Naive thymus-derived CD8-positive, alpha-beta T cell (primary cell): Measurements from ENCODE around the gene PCYT1B. TPM values are rescaled to one million over a fixed set of nuclear protein-coding genes. Genes with fewer than 3 reads are reported as not detected.

ENCODE experiments used
- ATAC-seq, 2 donors: fragments of 150-1000 bp; cut with Tn5 transposase in 1 of 2; sonication (Bioruptor Pico), chemical (Tn5 transposase) in 1 of 2; 1 replicate in 1 of 2; 2 replicates in 1 of 2; pipeline ENCODE4 v1.10.0; 2021; ENCODE audit warnings: mild to moderate bottlenecking in 2 of 2, moderate library complexity in 2 of 2
- POLR2A ChIA-PET: fragments of 350-600 bp; sonication (Branson Sonifier 250); formaldehyde crosslinking; loops from one replicate; lab custom pipeline; 2021; ENCODE audit warnings: antibody characterized with exemption; lab: Charles Lee
- DNase-seq, 10 donors: peaks; one replicate each; pipeline versions ENCODE4 v3.0.0 to v3.0.0-alpha.2; 2020 to 2022
- H3K27ac Mint-ChIP-seq, 10 donors: one replicate each; pipeline ENCODE4 v1.8.0; 2020 to 2022; ENCODE audit warnings: mild to moderate bottlenecking in 10 of 10, mixed read lengths in 10 of 10, moderate library complexity in 4 of 10, inconsistent platforms in 1 of 10
- H3K27me3 Mint-ChIP-seq, 5 donors: one replicate each; pipeline ENCODE4 v1.8.0; 2021 to 2022; ENCODE audit warnings: mixed read lengths in 5 of 5
- H3K36me3 Mint-ChIP-seq, 3 donors: one replicate each; pipeline ENCODE4 v1.8.0; 2020 to 2022; ENCODE audit warnings: mixed read lengths in 3 of 3, mild to moderate bottlenecking in 2 of 3, inconsistent platforms in 1 of 3
- H3K4me1 Mint-ChIP-seq, 4 donors: one replicate each; pipeline ENCODE4 v1.8.0; 2021 to 2022; ENCODE audit warnings: mixed read lengths in 4 of 4
- H3K4me3 Mint-ChIP-seq, 10 donors: one replicate each; pipeline ENCODE4 v1.8.0; 2020 to 2022; ENCODE audit warnings: mild to moderate bottlenecking in 10 of 10, mixed read lengths in 10 of 10, moderate library complexity in 6 of 10, inconsistent platforms in 1 of 10
- H3K9me3 Mint-ChIP-seq, 9 donors: one replicate each; pipeline ENCODE4 v1.8.0; 2020 to 2022; ENCODE audit warnings: mixed read lengths in 9 of 9, mild to moderate bottlenecking in 3 of 9, inconsistent platforms in 1 of 9, moderate library complexity in 1 of 9
- polyA plus RNA-seq, 3 donors: library from polyadenylated mRNA; unstranded; fragments of 300-500 nt; fragmentation: Illumina TruSeq; gene quantifications; one replicate each; pipeline ENCODE4 v1.2.3, GENCODE V29; 2021
- total RNA-seq, 8 experiments: library from RNA in 2 of 8; stranded (reverse) in 2 of 8; gene quantifications; one replicate each; pipeline ENCODE4 v1.2.3 and lab custom pipeline; 2021 to 2026

The PCYT1B gene
- total RNA-seq, result not detected
- polyA plus RNA-seq, result under 1 TPM in 1 of 3 donors, not detected in 2; 0.02 TPM
- total RNA-seq (lab: John Stamatoyannopoulos, UW), result 0 to 0.15 (median 0) reads per million in 6 experiments

GRCh38 chrX:24647257-24648058 lies at the start of gene PCYT1B:
Gene PCYT1B (minus strand): TSS chrX:24647347. CDS start chrX:24647105, 242 bp downstream.
- H3K27me3 Mint-ChIP-seq, result peaks cover 2 to 21% (median 7%) of the 10 kb centered on the region in 5 donors
- peak within 1 kb of the TSS; percentile 76 to 92 (median 84) for H3K4me3 Mint-ChIP-seq
- H3K9me3 Mint-ChIP-seq, result no peaks in the 10 kb centered on the region
- H3K36me3 Mint-ChIP-seq, result no peaks in the 10 kb centered on the region
- peak within 1 kb of the TSS in 6 of 10 donors; percentile 11 to 88 (median 56) for H3K27ac Mint-ChIP-seq
- DNase-seq (peak; percentile 29 to 75 (median 49)), ATAC-seq (peak; percentile 99)
- H3K4me1 Mint-ChIP-seq, result peaks cover 8 to 20% (median 17%) of the 10 kb centered on the region in 4 donors
- POLR2A ChIA-PET, result no interaction called here

GRCh38 chrX:24696294-24696693 lies 49.1 kb upstream of the PCYT1B start:
- Mint-ChIP-seq H3K36me3 (peaks cover 2 to 17% (median 4%) of the 10 kb centered on the region in 3 donors), H3K4me1 (peaks cover 6 to 18% (median 16%) of the 10 kb centered on the region in 4 donors), H3K4me3 (no peak overlapping the region), H3K27me3 (no peaks in the 10 kb centered on the region), H3K27ac (no peak overlapping the region), H3K9me3 (peaks cover 0 to 2% (median 0%) of the 10 kb centered on the region in 9 donors)
- ATAC-seq (no peak), DNase-seq (no peak)
- POLR2A ChIA-PET, result no interaction called here

DNA sequence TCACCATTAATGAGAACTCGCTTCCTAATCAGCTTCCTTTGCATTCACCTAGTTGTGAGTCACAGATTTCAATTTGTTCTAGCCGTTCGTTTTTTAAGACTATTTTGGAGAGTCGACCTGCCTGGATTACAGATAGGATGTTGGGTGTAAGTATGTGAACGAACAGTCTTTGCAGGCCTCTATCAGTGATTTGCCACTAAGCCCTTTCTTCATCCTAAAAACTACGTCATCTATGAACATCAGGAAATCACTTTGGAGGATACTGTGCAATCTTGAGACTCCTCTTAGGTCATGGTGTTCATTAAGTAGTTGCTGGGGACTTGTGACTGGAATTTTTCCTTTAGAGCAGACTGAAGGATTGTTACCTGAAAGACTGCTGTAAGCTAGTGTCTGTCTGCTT lies 47.7 kb upstream of the PCYT1B start:
- Mint-ChIP-seq H3K4me1 (peaks cover 6 to 18% (median 16%) of the 10 kb centered on the region in 4 donors), H3K4me3 (peak overlapping the region; percentile 62 to 93 (median 90)), H3K27ac (peak overlapping the region in 1 of 10 donors; percentile 71), H3K36me3 (peaks cover 1 to 2% (median 2%) of the 10 kb centered on the region in 3 donors), H3K9me3 (peaks cover 0 to 2% (median 0%) of the 10 kb centered on the region in 9 donors), H3K27me3 (no peaks in the 10 kb centered on the region)
- POLR2A ChIA-PET, result no interaction called here
- ATAC-seq (no peak), DNase-seq (no peak)

- POLR2A ChIA-PET, result no interaction called here
- Mint-ChIP-seq H3K36me3 (no peaks in the 10 kb centered on the region), H3K4me1 (peaks cover 6 to 18% (median 16%) of the 10 kb centered on the region in 4 donors), H3K9me3 (peaks cover 0 to 2% (median 0%) of the 10 kb centered on the region in 9 donors), H3K27ac (peak within 1 kb of the TSS; percentile 28 to 95 (median 87)), H3K27me3 (no peaks in the 10 kb centered on the region), H3K4me3 (peak within 1 kb of the TSS; percentile 85 to 93 (median 90))
- DNase-seq (peak; percentile 29 to 72 (median 48)), ATAC-seq (peak; percentile 88 to 95)
These were observed 46.5 kb upstream of the PCYT1B start, which contains the start of gene POLA1 for GRCh38 chrX:24693453-24694202. Gene POLA1 (plus strand): TSS chrX:24693918. CDS start chrX:24693962, 44 bp downstream.

- POLR2A ChIA-PET, result no interaction called here
These were observed 45.2 kb upstream of the PCYT1B start for GRCh38 chrX:24692305-24692704.

GRCh38 chrX:24684048-24684447 lies 36.9 kb upstream of the PCYT1B start:
- Mint-ChIP-seq H3K27ac (no peak overlapping the region), H3K4me3 (no peak overlapping the region), H3K9me3 (peaks cover 0 to 3% (median 0%) of the 10 kb centered on the region in 9 donors), H3K4me1 (no peaks in the 10 kb centered on the region), H3K36me3 (no peaks in the 10 kb centered on the region), H3K27me3 (peaks cover 0 to 8% (median 0%) of the 10 kb centered on the region in 5 donors)
- POLR2A ChIA-PET, result no interaction called here
- ATAC-seq (no peak), DNase-seq (no peak)

More at GRCh38 chrX:24692305-24692704, 45.2 kb upstream of the PCYT1B start:
- H3K9me3 Mint-ChIP-seq, result peaks cover 0 to 2% (median 0%) of the 10 kb centered on the region in 9 donors
- DNase-seq, result no peak
- H3K4me1 Mint-ChIP-seq, result peaks cover 6 to 18% (median 16%) of the 10 kb centered on the region in 4 donors
- H3K4me3 Mint-ChIP-seq, result peak overlapping the region in 3 of 10 donors; percentile 49 to 90 (median 85)
- no peaks in the 10 kb centered on the region for H3K27me3 Mint-ChIP-seq
- no peaks in the 10 kb centered on the region for H3K36me3 Mint-ChIP-seq
- ATAC-seq, result no peak
- H3K27ac Mint-ChIP-seq, result no peak overlapping the region

GRCh38 chrX:24682739-24683432 lies 35.7 kb upstream of the PCYT1B start:
- Mint-ChIP-seq H3K27me3 (peaks cover 0 to 9% (median 0%) of the 10 kb centered on the region in 5 donors), H3K27ac (no peak overlapping the region), H3K4me1 (no peaks in the 10 kb centered on the region), H3K36me3 (no peaks in the 10 kb centered on the region), H3K4me3 (no peak overlapping the region), H3K9me3 (peaks cover 0 to 3% (median 0%) of the 10 kb centered on the region in 9 donors)
- no peak for DNase-seq
- ATAC-seq, result no peak
- POLR2A ChIA-PET, result no interaction called here

DNA sequence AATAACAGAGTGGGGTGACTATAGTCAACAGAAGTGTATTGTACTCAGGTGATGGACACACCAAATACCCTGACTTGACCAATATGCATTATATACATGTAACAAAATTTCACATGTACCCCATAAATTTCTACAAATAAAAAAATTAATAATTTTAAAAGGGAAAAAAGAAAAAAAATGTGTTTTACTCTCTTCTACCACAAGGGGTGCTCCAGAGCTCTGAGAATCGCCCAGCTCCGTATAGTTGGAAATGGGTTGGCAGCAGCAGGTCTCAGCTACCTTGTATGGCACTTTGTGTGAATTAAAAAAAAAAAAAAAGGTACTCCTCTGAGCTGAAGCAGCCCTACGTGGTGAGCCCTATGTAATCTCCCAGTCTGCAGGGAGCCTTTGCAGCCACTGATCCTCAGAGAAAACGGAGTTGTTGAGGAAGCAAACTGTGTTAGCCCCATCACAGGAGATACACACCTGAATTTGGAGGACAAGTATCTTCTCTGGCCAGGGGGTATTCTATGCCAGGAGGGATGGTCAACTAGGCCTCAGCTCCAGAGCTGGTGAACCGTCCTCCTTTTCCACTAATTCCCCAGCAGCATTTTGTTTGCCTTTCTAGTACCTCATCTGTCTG lies 29.4 kb upstream of the PCYT1B start:
- POLR2A ChIA-PET, result no interaction called here
- H3K4me3 Mint-ChIP-seq, result no peak overlapping the region
- ATAC-seq (no peak), DNase-seq (peak in 2 of 10 donors; percentile 6)
- H3K9me3 Mint-ChIP-seq, result peaks cover 0 to 3% (median 0%) of the 10 kb centered on the region in 9 donors
- no peaks in the 10 kb centered on the region for H3K36me3 Mint-ChIP-seq
- H3K4me1 Mint-ChIP-seq, result no peaks in the 10 kb centered on the region
- peaks cover 0 to 3% (median 0%) of the 10 kb centered on the region in 5 donors for H3K27me3 Mint-ChIP-seq
- H3K27ac Mint-ChIP-seq, result no peak overlapping the region

DNA sequence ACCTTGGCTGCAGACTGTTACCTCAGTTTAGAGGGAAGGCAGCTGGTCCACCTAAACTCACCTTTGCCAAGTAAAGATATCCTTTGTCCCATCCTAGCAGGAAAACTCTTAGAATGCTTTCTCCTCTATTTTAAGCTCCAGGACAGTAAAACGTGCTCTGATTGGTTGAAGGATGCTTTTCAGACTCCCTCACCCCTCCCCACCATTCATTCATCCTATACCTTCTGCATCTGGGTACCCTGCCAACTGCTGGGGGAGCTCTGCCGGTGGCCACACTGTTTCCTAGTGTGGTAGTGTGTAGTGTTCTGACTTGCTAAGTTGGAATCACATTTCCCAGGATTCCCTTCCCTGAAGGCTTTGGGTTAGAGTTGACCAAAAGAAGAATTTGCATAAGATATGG lies 26.3 kb upstream of the PCYT1B start:
- no peak overlapping the region for H3K27ac Mint-ChIP-seq
- H3K4me1 Mint-ChIP-seq, result no peaks in the 10 kb centered on the region
- DNase-seq, result no peak
- peaks cover 0 to 2% (median 0%) of the 10 kb centered on the region in 9 donors for H3K9me3 Mint-ChIP-seq
- H3K4me3 Mint-ChIP-seq, result no peak overlapping the region
- no peak for ATAC-seq
- no peaks in the 10 kb centered on the region for H3K36me3 Mint-ChIP-seq
- POLR2A ChIA-PET, result no interaction called here
- no peaks in the 10 kb centered on the region for H3K27me3 Mint-ChIP-seq

DNA sequence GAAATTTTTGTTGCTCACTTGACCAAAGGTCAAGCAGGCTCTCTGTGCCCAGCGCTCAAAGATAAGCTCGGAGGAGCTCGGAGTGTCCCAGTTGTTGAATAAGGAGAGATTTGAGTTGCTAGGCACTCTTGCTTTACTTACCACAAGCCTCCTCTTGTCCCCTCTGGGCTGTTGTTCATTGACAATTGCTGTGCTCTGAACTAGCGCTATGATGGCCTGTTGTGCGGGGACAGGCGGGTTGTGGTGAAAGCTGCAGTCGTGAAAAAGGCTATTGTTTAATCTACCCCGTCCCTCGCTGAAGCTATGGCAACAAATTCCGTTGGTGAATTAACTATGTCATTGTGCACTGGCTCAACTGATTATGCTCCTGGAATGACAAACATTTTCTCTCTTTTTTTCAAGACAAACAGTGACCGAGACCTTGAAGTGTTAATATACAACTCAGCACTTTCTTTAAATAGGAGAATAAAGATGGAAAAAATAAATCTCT lies 25.6 kb upstream of the PCYT1B start:
- ATAC-seq (no peak), DNase-seq (no peak)
- H3K4me1 Mint-ChIP-seq, result no peaks in the 10 kb centered on the region
- no peak overlapping the region for H3K4me3 Mint-ChIP-seq
- POLR2A ChIA-PET, result no interaction called here
- no peaks in the 10 kb centered on the region for H3K27me3 Mint-ChIP-seq
- H3K27ac Mint-ChIP-seq, result no peak overlapping the region
- no peaks in the 10 kb centered on the region for H3K36me3 Mint-ChIP-seq
- H3K9me3 Mint-ChIP-seq, result peaks cover 0 to 2% (median 0%) of the 10 kb centered on the region in 9 donors

GRCh38 chrX:24668111-24668510 lies 21.0 kb upstream of the PCYT1B start:
- Mint-ChIP-seq H3K9me3 (no peaks in the 10 kb centered on the region), H3K4me1 (no peaks in the 10 kb centered on the region), H3K27ac (no peak overlapping the region), H3K27me3 (no peaks in the 10 kb centered on the region), H3K4me3 (no peak overlapping the region), H3K36me3 (no peaks in the 10 kb centered on the region)
- POLR2A ChIA-PET, result no interaction called here
- no peak for ATAC-seq
- no peak for DNase-seq

DNA sequence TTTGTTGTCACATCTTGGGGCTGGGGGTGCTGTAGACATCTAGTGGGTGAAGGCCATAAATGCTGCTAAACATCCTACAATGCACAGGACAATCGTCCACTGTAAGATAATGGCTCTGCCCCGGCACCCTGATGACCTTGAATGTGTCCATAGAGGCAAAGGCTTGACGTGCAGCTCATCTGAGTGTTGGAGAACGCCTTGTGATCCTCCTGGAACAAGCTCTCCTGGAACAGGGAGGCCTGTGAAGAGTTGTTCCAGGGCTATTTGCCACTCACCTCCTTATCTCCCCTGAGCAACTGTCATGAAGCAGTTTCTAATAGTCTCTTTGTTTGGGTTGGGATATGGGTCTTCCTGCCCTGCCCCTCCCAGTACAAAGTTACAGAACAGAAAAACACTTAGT lies 15.2 kb upstream of the PCYT1B start:
- H3K9me3 Mint-ChIP-seq, result peaks cover 0 to 2% (median 0%) of the 10 kb centered on the region in 9 donors
- no peaks in the 10 kb centered on the region for H3K36me3 Mint-ChIP-seq
- DNase-seq (no peak), ATAC-seq (no peak)
- no peak overlapping the region for H3K27ac Mint-ChIP-seq
- H3K27me3 Mint-ChIP-seq, result peaks cover 0 to 3% (median 0%) of the 10 kb centered on the region in 5 donors
- POLR2A ChIA-PET, result no interaction called here
- H3K4me1 Mint-ChIP-seq, result no peaks in the 10 kb centered on the region
- no peak overlapping the region for H3K4me3 Mint-ChIP-seq
